ENCODE measurements around the gene ARFGAP1.

ARFGAP1 gene

DNA sequence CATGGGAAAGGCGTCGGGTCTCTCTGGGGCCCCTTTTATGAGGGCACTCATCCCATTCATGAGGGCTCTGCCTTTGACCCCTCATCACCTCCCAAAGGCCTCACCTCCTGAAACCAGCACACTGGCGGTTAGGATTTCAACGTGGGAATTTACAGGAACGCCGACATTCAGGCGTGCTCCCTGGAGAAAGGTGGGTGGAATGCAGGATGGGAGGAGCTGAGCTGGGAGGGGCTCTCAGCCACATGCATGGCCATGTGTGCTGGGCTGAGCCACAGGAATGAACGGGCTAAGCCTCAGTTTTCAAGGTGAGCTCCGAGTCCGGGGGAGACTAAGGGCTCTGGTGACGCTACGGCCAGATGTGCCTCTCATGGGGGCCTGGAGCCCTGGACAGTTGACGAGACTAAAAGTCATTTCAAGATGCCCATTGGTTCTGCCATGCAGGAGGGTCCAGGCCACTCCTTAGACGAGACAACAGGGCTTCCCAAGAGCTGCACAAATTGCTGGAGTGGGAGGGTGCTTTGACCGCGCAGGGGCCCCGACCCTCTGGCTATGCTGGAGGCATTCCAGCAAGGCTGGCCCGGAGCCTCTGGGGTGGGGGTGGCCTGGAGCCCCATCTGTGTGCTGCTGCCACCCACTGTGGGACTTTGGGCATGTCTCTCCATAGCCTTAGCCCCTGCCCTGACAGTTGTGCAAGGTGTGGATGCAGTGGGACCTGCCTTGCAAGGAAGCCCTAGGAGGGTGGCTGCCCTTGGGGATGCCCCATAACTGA is 3.8 kb upstream of the ARFGAP1 start:
- no peak overlapping the region for H3K27ac ChIP-seq (ENCODE audit: low read length)
- no peaks in the 10 kb centered on the region for H3K36me3 ChIP-seq (ENCODE audit: control insufficient read depth, insufficient read depth, low read length)
- no peak for DNase-seq (ENCODE audit: low read depth, low spot score)
- no peaks in the 10 kb centered on the region for H3K9me3 ChIP-seq (ENCODE audit: control insufficient read depth, insufficient read depth, low read length)
- H3K4me1 ChIP-seq (ENCODE audit: control insufficient read depth, insufficient read depth, low read length) = no peaks in the 10 kb centered on the region
- H3K27me3 ChIP-seq (ENCODE audit: control insufficient read depth, insufficient read depth, low read length) = no peaks in the 10 kb centered on the region
- no CpG with 5 or more reads among the region's 18 CpGs for WGBS (ENCODE audit: insufficient coverage, insufficient read length)
- no peak overlapping the region for H3K4me3 ChIP-seq (ENCODE audit: low read length)

GRCh38 chr20:63269724-63270123 is 2.9 kb upstream of the ARFGAP1 start:
- whole genome bisulfite sequencing (ENCODE audit: insufficient coverage, insufficient read length) = no CpG with 5 or more reads among the region's 9 CpGs
- Histone ChIP-seq H3K36me3 (ENCODE audit: control insufficient read depth, insufficient read depth, low read length) (no peaks in the 10 kb centered on the region), H3K4me3 (ENCODE audit: low read length) (no peak overlapping the region), H3K27me3 (ENCODE audit: control insufficient read depth, insufficient read depth, low read length) (no peaks in the 10 kb centered on the region), H3K4me1 (ENCODE audit: control insufficient read depth, insufficient read depth, low read length) (0 out of 2 replicates have a peak, but pooled peaks cover 1% of the 10 kb centered on the region), H3K27ac (ENCODE audit: low read length) (no peak overlapping the region), H3K9me3 (ENCODE audit: control insufficient read depth, insufficient read depth, low read length) (no peaks in the 10 kb centered on the region)
- DNase-seq (ENCODE audit: low read depth, low spot score) = no peak

DNA sequence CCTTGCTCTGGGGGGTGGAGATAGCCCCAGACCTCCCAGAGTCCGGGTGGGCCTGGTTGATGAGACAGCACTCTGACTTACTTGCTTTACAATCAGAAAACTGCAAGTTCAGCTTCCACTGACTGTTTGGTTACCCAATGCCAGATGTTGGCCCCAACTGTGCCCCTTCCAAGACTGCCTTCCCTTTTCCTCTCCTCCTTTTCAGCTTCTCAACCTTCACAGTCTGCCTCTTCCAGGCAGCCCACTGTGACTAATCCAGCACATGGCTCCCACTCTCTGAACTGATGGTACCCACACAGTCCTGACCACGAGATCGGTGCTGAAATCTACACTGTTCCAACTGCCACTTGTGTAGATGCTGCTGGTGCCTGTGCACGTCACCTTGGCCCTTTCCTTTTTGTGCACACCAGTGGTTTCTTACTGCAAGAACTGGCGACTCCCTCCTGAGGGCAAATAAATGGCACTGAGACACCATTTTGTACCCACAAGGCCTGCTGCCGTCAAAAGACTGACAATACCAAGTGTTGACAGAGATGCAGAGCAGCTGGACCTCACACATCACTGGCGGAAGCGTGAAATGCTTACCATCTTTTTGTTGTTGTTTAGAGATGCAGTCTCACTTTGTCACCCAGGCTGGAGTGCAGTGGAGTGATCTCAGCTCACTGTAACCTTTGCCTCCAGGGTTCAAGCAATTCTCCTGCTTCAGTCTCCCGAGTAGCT is 1.8 kb upstream of the ARFGAP1 start:
- no peak for DNase-seq (ENCODE audit: low read depth, low spot score)
- no CpG with 5 or more reads among the region's 9 CpGs for WGBS (ENCODE audit: insufficient coverage, insufficient read length)
- no peak overlapping the region for H3K4me3 ChIP-seq (ENCODE audit: low read length)
- no peaks in the 10 kb centered on the region for H3K27me3 ChIP-seq (ENCODE audit: control insufficient read depth, insufficient read depth, low read length)
- no peaks in the 10 kb centered on the region for H3K9me3 ChIP-seq (ENCODE audit: control insufficient read depth, insufficient read depth, low read length)
- H3K4me1 ChIP-seq (ENCODE audit: control insufficient read depth, insufficient read depth, low read length) = 0 out of 2 replicates have a peak, but pooled peaks cover 1% of the 10 kb centered on the region
- H3K36me3 ChIP-seq (ENCODE audit: control insufficient read depth, insufficient read depth, low read length) = no peaks in the 10 kb centered on the region
- no peak overlapping the region for H3K27ac ChIP-seq (ENCODE audit: low read length)

DNA sequence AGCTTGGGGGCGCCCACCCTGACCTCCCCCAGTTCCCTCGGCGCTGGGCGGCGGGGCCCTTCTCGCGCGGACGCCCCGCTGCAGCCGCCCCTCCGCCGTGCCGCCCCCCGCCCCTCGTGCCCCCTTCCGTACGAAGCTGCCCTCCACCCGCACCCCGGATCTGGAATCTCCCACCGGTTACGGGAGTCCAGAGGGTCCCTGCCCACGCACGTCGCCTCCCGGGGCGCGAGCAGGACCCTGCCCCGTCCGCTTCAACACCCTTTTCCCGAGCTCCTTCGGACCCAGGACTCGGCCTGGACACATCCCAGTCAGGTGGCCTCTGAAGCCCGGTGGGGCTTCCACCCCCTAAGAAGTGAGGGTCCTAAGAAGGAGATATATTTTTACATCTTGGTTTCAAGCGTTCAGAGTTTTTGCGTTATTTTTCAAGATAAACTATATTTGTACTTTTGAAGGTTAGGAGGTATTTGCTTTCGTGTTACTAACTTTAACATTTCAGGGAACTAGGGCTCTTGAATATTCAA is 506 bp downstream of the ARFGAP1 start:
- Histone ChIP-seq H3K36me3 (ENCODE audit: control insufficient read depth, insufficient read depth, low read length) (peaks cover 16% of the 10 kb centered on the region), H3K27me3 (ENCODE audit: control insufficient read depth, insufficient read depth, low read length) (no peaks in the 10 kb centered on the region), H3K4me3 (ENCODE audit: low read length) (peak overlapping the region; percentile 82), H3K9me3 (ENCODE audit: control insufficient read depth, insufficient read depth, low read length) (no peaks in the 10 kb centered on the region), H3K4me1 (ENCODE audit: control insufficient read depth, insufficient read depth, low read length) (0 out of 2 replicates have a peak, but pooled peaks cover 1% of the 10 kb centered on the region), H3K27ac (ENCODE audit: low read length) (no peak overlapping the region)
- DNase-seq (ENCODE audit: low read depth, low spot score) = no peak
- WGBS (ENCODE audit: insufficient coverage, insufficient read length) = no CpG with 5 or more reads among the region's 37 CpGs

- DNase-seq (ENCODE audit: low read depth, low spot score) = no peak
- H3K4me3 ChIP-seq (ENCODE audit: low read length) = peak overlapping the region; percentile 82; the same call in 1 of the 2 replicates
- H3K36me3 ChIP-seq (ENCODE audit: control insufficient read depth, insufficient read depth, low read length) = peaks cover 19% of the 10 kb centered on the region
- H3K4me1 ChIP-seq (ENCODE audit: control insufficient read depth, insufficient read depth, low read length) = 0 out of 2 replicates have a peak, but pooled peaks cover 1% of the 10 kb centered on the region
- no peaks in the 10 kb centered on the region for H3K27me3 ChIP-seq (ENCODE audit: control insufficient read depth, insufficient read depth, low read length)
- no CpG with 5 or more reads among the region's 20 CpGs for WGBS (ENCODE audit: insufficient coverage, insufficient read length)
- H3K27ac ChIP-seq (ENCODE audit: low read length) = no peak overlapping the region
- H3K9me3 ChIP-seq (ENCODE audit: control insufficient read depth, insufficient read depth, low read length) = no peaks in the 10 kb centered on the region
These were observed 1.2 kb downstream of the ARFGAP1 start for GRCh38 chr20:63273635-63274380.

- DNase-seq (ENCODE audit: low read depth, low spot score) = no peak
- H3K27ac ChIP-seq (ENCODE audit: low read length) = no peak overlapping the region
- H3K27me3 ChIP-seq (ENCODE audit: control insufficient read depth, insufficient read depth, low read length) = no peaks in the 10 kb centered on the region
- H3K9me3 ChIP-seq (ENCODE audit: control insufficient read depth, insufficient read depth, low read length) = no peaks in the 10 kb centered on the region
- no peak overlapping the region for H3K4me3 ChIP-seq (ENCODE audit: low read length)
- 0 out of 2 replicates have a peak, but pooled peaks cover 1% of the 10 kb centered on the region for H3K4me1 ChIP-seq (ENCODE audit: control insufficient read depth, insufficient read depth, low read length)
- no CpG with 5 or more reads among the region's 17 CpGs for WGBS (ENCODE audit: insufficient coverage, insufficient read length)
- peaks cover 20% of the 10 kb centered on the region for H3K36me3 ChIP-seq (ENCODE audit: control insufficient read depth, insufficient read depth, low read length)
These were observed 2.0 kb downstream of the ARFGAP1 start for GRCh38 chr20:63274381-63275228.

GRCh38 chr20:63275825-63276224 is 3.2 kb downstream of the ARFGAP1 start:
- H3K4me1 ChIP-seq (ENCODE audit: control insufficient read depth, insufficient read depth, low read length) = 0 out of 2 replicates have a peak, but pooled peaks cover 1% of the 10 kb centered on the region
- peaks cover 23% of the 10 kb centered on the region for H3K36me3 ChIP-seq (ENCODE audit: control insufficient read depth, insufficient read depth, low read length)
- DNase-seq (ENCODE audit: low read depth, low spot score) = no peak
- no peaks in the 10 kb centered on the region for H3K27me3 ChIP-seq (ENCODE audit: control insufficient read depth, insufficient read depth, low read length)
- H3K27ac ChIP-seq (ENCODE audit: low read length) = no peak overlapping the region
- no peaks in the 10 kb centered on the region for H3K9me3 ChIP-seq (ENCODE audit: control insufficient read depth, insufficient read depth, low read length)
- no CpG with 5 or more reads among the region's 18 CpGs for WGBS (ENCODE audit: insufficient coverage, insufficient read length)
- no peak overlapping the region for H3K4me3 ChIP-seq (ENCODE audit: low read length)

DNA sequence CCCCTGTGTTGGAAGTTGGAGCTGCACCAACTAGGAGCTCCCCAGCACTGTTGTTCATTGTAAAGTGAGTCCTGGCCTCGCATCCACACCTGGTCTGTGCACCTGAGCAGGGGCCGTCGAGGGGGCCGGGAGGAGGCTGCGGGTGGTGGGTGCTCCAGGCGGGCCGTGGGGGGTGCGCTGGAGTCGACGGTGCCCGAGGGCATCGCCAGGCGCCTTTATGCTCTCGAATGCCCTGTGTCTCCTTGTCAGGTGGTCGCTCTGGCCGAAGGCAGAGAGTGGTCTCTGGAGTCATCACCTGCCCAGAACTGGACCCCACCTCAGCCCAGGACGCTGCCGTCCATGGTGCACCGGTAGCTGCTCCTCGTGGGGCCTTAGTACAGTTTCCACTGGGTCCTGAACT is 4.3 kb downstream of the ARFGAP1 start:
- H3K9me3 ChIP-seq (ENCODE audit: control insufficient read depth, insufficient read depth, low read length) = no peaks in the 10 kb centered on the region
- no peaks in the 10 kb centered on the region for H3K27me3 ChIP-seq (ENCODE audit: control insufficient read depth, insufficient read depth, low read length)
- WGBS (ENCODE audit: insufficient coverage, insufficient read length) = no CpG with 5 or more reads among the region's 20 CpGs
- 0 out of 2 replicates have a peak, but pooled peaks cover 1% of the 10 kb centered on the region for H3K4me1 ChIP-seq (ENCODE audit: control insufficient read depth, insufficient read depth, low read length)
- H3K4me3 ChIP-seq (ENCODE audit: low read length) = no peak overlapping the region
- H3K27ac ChIP-seq (ENCODE audit: low read length) = no peak overlapping the region
- no peak for DNase-seq (ENCODE audit: low read depth, low spot score)
- H3K36me3 ChIP-seq (ENCODE audit: control insufficient read depth, insufficient read depth, low read length) = peaks cover 23% of the 10 kb centered on the region

GRCh38 chr20:63277466-63278272 is 5.1 kb downstream of the ARFGAP1 start:
- H3K27ac ChIP-seq (ENCODE audit: low read length) = no peak overlapping the region
- H3K4me1 ChIP-seq (ENCODE audit: control insufficient read depth, insufficient read depth, low read length) = 0 out of 2 replicates have a peak, but pooled peaks cover 1% of the 10 kb centered on the region
- no CpG with 5 or more reads among the region's 30 CpGs for WGBS (ENCODE audit: insufficient coverage, insufficient read length)
- no peaks in the 10 kb centered on the region for H3K27me3 ChIP-seq (ENCODE audit: control insufficient read depth, insufficient read depth, low read length)
- no peak overlapping the region for H3K4me3 ChIP-seq (ENCODE audit: low read length)
- peaks cover 23% of the 10 kb centered on the region for H3K36me3 ChIP-seq (ENCODE audit: control insufficient read depth, insufficient read depth, low read length)
- no peaks in the 10 kb centered on the region for H3K9me3 ChIP-seq (ENCODE audit: control insufficient read depth, insufficient read depth, low read length)
- no peak for DNase-seq (ENCODE audit: low read depth, low spot score)
